K562 (cell line): ENCODE results near the gene CELSR2. TPM values are rescaled to one million over a fixed set of nuclear protein-coding genes. Genes with fewer than 3 reads are reported as not detected.

Experiments used
- DEAF1 ChIP-seq: fragments of 450-650 bp; formaldehyde crosslinking; IDR thresholded peaks from 2 replicates; pipeline ENCODE4 v1.4.0; 2020; ENCODE audit warnings: mild to moderate bottlenecking, moderate library complexity
- MGA ChIP-seq: fragments of 450-650 bp; IDR thresholded peaks from 2 replicates; pipeline ENCODE4 v1.6.1; 2016; ENCODE audit warnings: mild to moderate bottlenecking, moderate library complexity
- polyA plus RNA-seq, 8 experiments: library from polyadenylated mRNA; depleted of rRNA in 4 of 8; stranded (reverse) in 5 of 8; unstranded in 3 of 8; fragments of >200 nt; fragmentation: Nextera tagmentation in 2 of 8; fragmentation: Illumina TruSeq in 1 of 8; extraction: Ambion mirVana in 2 of 8; extraction: Trizol in 1 of 8; gene quantifications; 2 replicates each; pipeline versions ENCODE4 v1.2.1 to v1.2.3, GENCODE V29; 2011 to 2014; ENCODE audit warnings: inconsistent platforms in 1 of 8, missing spikeins in 1 of 8
- total RNA-seq, 7 experiments: library from RNA; depleted of rRNA in 6 of 7; stranded (reverse); fragments of >200 nt in 6 of 7; fragmentation: Illumina TruSeq in 2 of 7; extraction: Trizol in 2 of 7; gene quantifications; 2 replicates each; pipeline versions ENCODE4 v1.2.1 to v1.2.3, GENCODE V29; 2011 to 2021; ENCODE audit warnings: low replicate concordance in 1 of 7

Gene CELSR2
- total and polyA plus RNA-seq, 9 of the 15 experiments (the other 6 are each of a cell fraction or from before 2014, with no cell fraction given): 0.31 to 21.9 (median 4.2) TPM

GRCh38 chr1:109280862-109281261 lies 31.5 kb downstream of the CELSR2 start (continued):
- TF ChIP-seq MGA: no peak
- TF ChIP-seq DEAF1 (CRISPR knock-in tag): no peak
- TF ChIP-seq, all 486 proteins: peak for 0
